ENCODE measurements around the gene FREM1.
"Not testable (repeated sequence)": the region's sequence is repeated elsewhere in the genome, so short reads cannot be mapped to it uniquely, and the experiment has no call there.

FREM1 gene

GRCh38 chr9:14909961-14910805 lies at the start of gene FREM1:
Gene FREM1, minus strand, starts transcription at chr9:14910428. Its CDS starts 41,451 bp downstream, at chr9:14868977.
- DNase-seq: no peak

DNA sequence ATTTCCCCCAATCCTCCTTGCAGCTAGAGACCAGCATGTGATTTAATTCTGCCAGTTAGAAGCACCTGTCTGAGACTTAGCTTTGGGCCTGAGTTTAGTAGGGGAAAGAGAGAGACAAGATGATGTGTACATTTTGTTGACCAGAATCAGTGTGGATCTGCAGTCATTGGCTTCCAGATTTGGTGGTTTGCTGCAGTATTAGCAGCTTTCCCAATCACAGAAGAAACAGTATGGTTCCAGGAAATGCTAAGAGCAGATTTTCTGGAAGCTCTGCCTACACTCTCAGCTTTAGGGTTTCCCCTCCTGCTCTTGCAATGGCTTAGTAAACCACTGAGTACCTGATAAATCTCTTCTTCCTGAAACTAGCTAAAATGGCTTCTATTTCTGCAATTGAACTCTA lies 48.8 kb upstream of the FREM1 start:
- no peak for DNase-seq

DNA sequence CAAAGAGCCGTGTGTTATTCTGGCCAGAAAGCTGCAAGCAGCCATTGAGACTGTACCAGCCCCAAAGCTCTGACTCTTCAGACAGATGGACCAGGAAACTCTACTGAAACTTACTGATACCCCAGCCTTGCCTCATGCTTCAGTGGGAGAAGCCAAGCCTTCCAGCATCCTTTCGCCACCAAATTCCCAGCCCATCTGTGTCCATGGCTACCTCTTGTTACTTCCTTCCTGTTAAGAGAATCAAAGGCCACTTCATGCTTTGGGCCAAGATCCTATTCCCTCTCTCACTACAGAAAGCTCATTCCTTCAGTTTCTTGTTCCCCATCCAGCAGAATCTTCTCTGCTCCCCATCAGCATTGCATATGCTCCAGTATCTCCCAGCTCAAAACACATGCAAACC lies 46.9 kb upstream of the FREM1 start:
- no peak for DNase-seq

GRCh38 chr9:14956208-14956607 lies 46.0 kb upstream of the FREM1 start:
- no peak for DNase-seq

- DNase-seq: no peak
Observed at GRCh38 chr9:14945351-14945750, 35.1 kb upstream of the FREM1 start.

DNA sequence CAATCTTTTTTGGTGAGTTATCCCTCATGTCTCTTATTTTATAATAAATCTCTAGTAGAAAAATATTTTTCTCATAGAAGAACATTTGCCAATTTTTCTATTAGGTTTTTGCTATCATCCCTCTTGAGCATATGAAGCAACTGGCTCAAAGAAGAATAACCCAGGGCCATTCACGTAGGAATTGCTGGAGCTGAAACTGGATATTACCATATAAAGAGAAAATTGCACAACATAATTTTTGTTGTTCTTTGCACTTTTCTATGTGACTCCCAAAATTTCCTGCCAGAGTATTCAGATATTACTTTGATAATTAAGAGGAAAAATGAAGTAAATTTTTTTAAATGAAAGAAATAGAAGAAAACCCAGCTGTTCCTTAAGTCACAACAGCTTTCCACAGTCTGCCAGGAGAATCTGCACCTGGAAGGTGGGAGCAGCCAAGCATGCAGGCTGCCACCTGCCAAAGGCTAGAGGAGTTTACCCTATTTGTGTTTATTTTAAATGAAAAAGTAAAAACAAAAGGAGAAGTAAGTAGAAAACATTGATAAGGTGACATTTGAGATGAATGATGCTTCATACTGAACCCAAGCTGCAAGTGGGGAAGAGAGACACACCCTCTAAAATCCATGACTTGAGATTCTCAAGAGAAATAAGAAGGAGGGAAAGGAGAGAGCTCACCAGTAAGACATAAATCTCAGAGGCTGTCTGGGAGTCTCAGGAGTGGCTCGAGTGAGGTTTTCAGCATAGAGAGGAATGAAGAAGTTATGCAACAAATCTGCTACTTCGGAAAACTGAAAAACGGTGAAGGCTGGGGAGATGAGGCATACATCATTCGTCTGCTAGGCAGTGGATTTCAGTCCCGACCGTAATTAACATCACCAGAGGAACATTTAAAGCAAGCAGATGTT lies 31.5 kb upstream of the FREM1 start:
- no peak for DNase-seq

GRCh38 chr9:14939378-14939777 lies 29.1 kb upstream of the FREM1 start:
- no peak for DNase-seq

- DNase-seq: no peak
Observed at GRCh38 chr9:14937216-14937615, 27.0 kb upstream of the FREM1 start.

GRCh38 chr9:14936491-14936890 lies 26.3 kb upstream of the FREM1 start:
- DNase-seq: no peak

DNA sequence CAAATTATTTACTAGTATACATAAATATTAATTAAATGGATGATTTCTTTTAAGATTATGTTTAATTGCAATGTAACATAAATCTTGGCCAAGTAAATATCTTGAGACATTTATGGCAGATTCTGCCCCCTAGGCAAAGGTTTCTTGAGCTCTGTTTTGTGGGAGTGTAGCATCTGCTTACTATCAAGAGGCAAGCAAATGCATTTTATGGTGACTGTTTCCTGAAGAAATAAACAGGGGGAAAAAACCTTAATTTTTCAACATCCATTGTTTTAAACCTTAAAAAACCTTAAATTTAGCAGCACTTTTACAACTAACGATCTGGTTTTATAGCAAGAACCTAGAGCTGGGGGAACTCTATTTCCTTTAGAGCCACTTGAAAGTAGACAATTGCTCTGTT lies 25.7 kb upstream of the FREM1 start:
- no peak for DNase-seq

DNA sequence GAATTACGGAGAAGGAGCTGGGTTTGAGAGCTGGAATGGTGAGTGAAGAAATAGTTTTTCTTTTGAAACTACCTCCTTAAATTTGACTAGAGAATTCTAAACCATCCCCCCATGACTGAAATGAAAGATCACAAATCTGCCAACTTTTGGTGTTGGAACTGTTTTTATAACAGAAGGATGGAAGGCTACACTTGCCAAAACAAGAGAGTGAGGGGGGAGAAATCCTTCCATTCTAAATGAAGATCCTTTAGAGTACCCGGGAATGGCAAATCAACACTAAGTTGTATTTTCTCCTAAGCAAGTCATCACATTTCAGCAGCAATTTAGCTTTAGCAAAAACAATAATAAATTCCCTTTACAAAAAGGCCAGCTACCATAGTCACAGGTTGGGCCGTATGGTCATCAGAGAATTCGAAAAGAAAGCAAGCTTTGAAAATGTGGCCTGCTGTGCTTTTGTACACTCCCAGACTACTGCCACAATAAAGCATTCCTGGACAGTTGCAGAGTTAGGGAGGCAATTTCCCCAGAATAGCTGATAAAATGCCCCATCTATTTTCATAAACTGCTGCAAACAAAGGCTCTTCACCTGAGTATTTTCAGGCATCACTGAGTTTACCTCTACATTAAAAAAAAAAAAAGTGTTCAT lies 25.0 kb upstream of the FREM1 start:
- DNase-seq: no peak

- DNase-seq: no peak
Observed at GRCh38 chr9:14932641-14933040, 22.4 kb upstream of the FREM1 start.

DNA sequence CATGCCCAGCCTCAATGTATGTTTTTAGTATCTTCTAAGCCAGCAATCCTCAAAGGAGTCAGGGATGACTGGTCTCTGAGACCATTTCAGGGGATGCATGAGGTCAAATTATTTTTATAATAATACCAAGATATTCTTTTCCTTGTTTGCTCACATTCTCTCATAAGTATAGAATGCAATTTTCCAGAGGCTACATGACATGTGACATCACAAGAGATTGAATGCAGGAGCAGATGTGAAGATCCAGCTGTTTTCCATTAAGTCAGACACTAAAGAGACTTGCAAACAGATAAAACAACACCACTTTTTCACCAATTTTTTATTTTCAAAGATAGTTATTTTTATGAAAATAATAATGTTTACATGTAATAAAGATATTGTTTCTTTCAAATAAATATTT lies 22.0 kb upstream of the FREM1 start:
- no peak for DNase-seq

DNA sequence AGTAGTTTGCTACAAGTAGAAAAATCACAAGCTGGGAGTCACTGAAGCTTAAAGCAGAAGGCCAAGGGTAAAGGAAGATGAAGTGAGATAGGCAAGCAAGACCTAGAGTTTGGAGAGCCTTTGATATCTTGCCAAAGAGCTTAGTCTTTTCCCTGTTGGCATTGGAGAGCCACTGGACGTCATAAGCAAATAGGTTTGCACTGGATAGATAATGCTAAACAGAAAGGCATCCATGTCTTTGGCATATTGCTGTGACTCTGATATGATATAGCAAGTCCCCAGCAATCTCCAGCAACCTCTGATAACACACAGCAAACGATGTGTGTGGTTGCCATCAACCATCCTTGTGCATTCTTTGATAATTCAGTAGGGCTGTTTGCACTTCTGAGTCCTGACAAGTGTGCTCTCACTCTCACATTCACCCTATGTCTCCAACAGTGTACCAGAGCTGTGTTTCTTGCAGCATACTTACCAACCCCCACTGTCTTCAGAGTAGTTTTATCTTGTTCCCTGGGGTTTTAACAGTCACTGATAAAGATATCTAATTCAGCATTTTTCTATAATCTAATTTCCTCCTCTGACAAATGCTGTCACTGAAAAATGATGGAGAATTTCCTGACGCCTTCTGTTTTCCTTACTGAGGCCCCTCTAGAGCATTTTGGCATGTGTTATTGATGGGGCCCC lies 16.9 kb upstream of the FREM1 start:
- DNase-seq: no peak

DNA sequence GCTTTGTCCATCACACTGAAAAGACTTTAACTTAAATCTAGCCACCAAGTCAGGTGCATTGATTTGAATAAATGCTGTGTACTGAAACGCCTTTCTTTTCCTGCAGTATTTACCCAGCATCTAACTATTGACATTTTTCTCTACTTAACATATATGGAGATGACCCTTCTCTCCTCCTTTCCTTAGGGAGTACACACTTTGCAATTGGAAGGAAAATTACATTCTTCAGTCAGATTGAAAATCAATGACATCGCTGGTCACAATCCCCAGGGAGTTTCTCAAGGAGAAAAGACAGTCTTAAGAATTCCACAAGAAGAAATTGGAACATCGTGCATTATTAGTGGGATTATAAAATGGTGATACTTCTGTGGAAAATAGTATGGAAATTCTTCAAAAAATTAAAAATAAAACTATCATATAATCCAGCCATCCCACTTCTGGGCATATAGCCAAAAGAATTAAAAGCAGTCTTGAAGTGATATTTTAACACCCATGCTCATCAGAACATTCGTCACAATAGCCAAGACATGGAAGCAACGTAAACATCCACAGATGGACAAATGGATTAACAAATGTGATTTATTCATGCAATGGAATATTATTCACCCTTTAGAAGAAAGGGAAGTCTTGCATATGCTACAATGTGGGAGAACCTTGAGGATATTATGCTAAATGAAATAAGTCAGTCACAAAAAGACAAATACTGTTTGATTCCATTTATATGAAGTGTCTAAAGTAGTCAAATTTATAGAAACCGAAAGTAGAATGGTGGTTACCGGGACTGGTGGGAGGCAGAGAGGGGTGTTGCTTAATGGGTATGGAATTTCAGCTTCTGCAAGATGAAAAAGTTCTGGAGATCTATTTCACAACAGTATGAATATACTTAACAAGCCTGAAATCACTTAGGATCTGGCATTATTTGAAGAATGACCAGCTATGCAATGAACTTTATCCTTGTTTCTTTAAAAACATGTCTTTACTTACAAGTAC lies 14.3 kb upstream of the FREM1 start:
- no peak for DNase-seq

DNA sequence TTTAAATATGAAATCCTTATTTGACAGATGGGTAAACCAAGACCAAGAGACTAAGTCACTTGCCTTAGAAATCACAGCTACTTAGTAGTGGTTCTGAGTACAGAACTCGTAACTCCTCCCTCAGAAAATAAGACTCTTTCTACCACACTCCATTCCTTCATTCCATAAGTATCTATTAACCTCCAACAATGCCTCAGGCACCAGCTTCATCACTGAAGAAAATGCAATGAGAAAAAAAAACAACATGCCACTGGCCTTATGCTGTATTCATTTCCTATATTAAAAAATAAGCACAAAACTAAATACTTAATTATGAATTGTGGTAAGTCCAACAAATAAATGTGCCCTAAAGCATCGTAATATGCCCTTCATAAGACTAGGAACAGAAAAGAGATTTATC lies 13.5 kb upstream of the FREM1 start:
- no peak for DNase-seq

DNA sequence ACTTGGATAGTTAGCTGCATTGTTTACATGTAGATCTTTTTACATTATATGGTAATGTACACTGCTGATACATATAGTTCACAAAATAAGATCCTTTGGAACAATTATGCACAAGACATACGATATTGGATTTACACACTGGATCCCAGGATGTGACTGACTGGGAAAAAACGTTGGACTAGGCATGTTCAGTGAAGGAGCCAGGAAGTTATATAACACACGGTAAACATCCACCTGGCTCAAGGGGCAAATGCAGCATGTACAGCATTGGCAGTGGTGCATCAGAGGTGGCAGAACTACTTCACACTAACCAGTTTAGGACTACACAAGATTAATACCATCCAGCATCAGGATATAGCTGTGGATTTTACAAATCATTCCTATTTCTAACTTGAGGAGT lies 10.6 kb upstream of the FREM1 start:
- DNase-seq: not testable (repeated sequence)

GRCh38 chr9:14913366-14913765 lies 3.1 kb upstream of the FREM1 start:
- no peak for DNase-seq

DNA sequence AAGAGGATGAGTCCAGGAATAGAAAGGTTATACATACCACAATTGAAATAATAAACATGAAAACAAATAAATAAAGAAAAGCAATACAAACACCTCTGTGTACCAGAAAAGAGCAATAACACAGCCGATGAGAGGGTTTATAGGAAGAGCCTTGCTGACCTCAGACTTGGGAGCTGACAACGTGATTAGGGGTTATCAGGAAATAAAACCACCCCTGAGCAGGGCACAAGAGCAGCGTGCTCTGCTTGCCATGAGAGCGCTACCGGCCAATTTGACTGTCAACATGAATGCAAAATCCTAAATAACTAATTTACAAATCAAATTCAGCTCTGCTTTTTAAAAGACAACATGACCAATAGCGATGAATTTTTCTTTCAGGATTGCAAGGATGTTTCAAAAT lies 2.6 kb upstream of the FREM1 start:
- no peak for DNase-seq

GRCh38 chr9:14911046-14911445 lies 818 bp upstream of the FREM1 start:
- no peak for DNase-seq

- DNase-seq: no peak
Observed at GRCh38 chr9:14909601-14909960, 647 bp downstream of the FREM1 start.

DNA sequence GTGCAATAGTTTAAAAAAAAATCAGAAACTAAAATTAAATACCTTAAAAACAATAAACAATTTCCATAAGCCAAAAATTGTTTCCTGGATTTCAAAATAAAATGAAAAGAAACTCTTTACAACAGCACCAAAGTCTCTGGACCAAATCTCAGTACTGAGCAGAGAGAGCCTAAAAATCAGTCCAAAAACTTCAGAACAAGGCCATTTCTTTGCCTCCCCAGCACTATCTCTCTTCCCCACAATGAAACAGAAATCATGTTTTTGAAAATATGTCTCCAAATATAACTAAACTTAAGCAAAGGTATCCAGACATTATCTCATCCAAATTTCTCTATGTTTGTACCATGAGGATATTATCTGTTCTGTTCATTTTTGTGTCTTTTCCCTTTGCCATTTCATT lies 1.0 kb downstream of the FREM1 start:
- DNase-seq: no peak
